GM12875 (cell line): ENCODE measurements around the gene PABPN1L.

Experiments used
- H3K4me3 ChIP-seq: one replicate; pipeline ENCODE4 v1.5.1; 2011; ENCODE audit warnings: low read depth, low read length, control low read depth
- CTCF ChIP-seq: IDR thresholded peaks from 2 replicates; pipeline ENCODE4 v1.5.1; 2011; ENCODE audit warnings: low read depth, mild to moderate bottlenecking, control low read depth, inconsistent platforms, low read length, moderate library complexity, borderline replicate concordance; ENCODE audit not compliant: insufficient read depth

PABPN1L gene

GRCh38 chr16:88866151-88866920 is at the start of gene PABPN1L:
TSS of gene PABPN1L (minus strand) at chr16:88866660. CDS start at chr16:88866606, 54 bp downstream.
- TF ChIP-seq CTCF = no peak
- H3K4me3 ChIP-seq = no peak within 1 kb of the TSS

GRCh38 chr16:88915639-88916327 is 49.3 kb upstream of the PABPN1L start:
- no peak for TF ChIP-seq CTCF
- no peak overlapping the region for H3K4me3 ChIP-seq

- no peak for TF ChIP-seq CTCF
- no peak overlapping the region for H3K4me3 ChIP-seq
These were observed 48.4 kb upstream of the PABPN1L start for GRCh38 chr16:88914750-88915368.

GRCh38 chr16:88913870-88914269 is 47.4 kb upstream of the PABPN1L start:
- no peak for TF ChIP-seq CTCF
- no peak overlapping the region for H3K4me3 ChIP-seq

- no peak for TF ChIP-seq CTCF
- H3K4me3 ChIP-seq = no peak overlapping the region
These were observed 46.6 kb upstream of the PABPN1L start for GRCh38 chr16:88913001-88913612.

GRCh38 chr16:88912556-88912955 is 46.1 kb upstream of the PABPN1L start:
- H3K4me3 ChIP-seq = no peak overlapping the region
- no peak for TF ChIP-seq CTCF
